Measurements from ENCODE around the gene HHIPL1. TPM values are rescaled to one million over a fixed set of nuclear protein-coding genes. Genes with fewer than 3 reads are reported as not detected.

The HHIPL1 gene
- total and polyA plus RNA-seq, 9 donors, result 1.4 to 2.8 (median 2.2) TPM

- no peak overlapping the region for H3K27ac ChIP-seq (ENCODE audit: low read length)
- H3K4me1 ChIP-seq (ENCODE audit: control insufficient read depth, insufficient read depth, low read length), result peaks cover 4% of the 10 kb centered on the region
- DNase-seq, result no peak
- no peak overlapping the region for H3K4me3 ChIP-seq (ENCODE audit: low read length)
- H3K9me3 ChIP-seq (replicated peaks; ENCODE audit: control insufficient read depth, low read depth, low read length), result no peaks in the 10 kb centered on the region
- no peaks in the 10 kb centered on the region for H3K36me3 ChIP-seq (ENCODE audit: control insufficient read depth, insufficient read depth, low read length)
- H3K27me3 ChIP-seq (ENCODE audit: control insufficient read depth, insufficient read depth, low read length), result peaks cover 6% of the 10 kb centered on the region
- 86% methylated on average over 1 of the region's 3 CpGs for WGBS (ENCODE audit: insufficient coverage)
Observed at GRCh38 chr14:99625476-99625875, 19.5 kb upstream of the HHIPL1 start.

DNA sequence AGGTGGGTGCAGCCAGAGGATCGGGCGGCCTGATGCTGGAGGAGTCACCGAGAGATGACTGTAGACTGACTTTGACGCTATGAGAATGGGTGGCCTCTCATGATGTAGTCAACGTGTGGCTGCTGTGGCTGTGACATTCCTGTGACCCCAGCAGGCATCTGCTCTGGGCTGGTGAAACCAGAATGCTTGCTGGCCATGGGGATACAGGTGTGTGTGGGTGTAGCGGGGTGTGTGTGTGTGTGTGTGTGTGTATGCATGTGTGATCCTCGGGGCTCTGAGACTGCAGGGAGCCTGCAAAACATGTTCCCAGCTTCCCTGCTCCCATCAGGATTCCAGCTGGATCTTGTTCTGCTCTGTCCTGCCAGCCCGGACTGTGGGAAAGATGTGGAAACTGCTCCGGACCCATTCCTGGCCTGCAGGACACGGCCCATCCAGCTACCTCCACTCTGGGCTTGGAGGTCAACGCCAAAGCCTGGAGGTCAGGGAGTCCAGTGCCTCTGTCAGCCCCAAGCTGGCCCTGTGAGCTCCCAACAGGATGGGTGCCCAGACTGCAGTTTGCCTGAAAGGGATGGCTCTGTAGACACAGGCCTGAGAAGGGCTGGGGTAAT is 18.8 kb upstream of the HHIPL1 start:
- no peaks in the 10 kb centered on the region for H3K9me3 ChIP-seq (replicated peaks; ENCODE audit: control insufficient read depth, low read depth, low read length)
- H3K36me3 ChIP-seq (ENCODE audit: control insufficient read depth, insufficient read depth, low read length), result no peaks in the 10 kb centered on the region
- 58% methylated on average over 9 of the region's 11 CpGs for WGBS (ENCODE audit: insufficient coverage)
- no peak for DNase-seq
- H3K27ac ChIP-seq (ENCODE audit: low read length), result no peak overlapping the region
- peaks cover 6% of the 10 kb centered on the region for H3K27me3 ChIP-seq (ENCODE audit: control insufficient read depth, insufficient read depth, low read length)
- no peak overlapping the region for H3K4me3 ChIP-seq (ENCODE audit: low read length)
- H3K4me1 ChIP-seq (ENCODE audit: control insufficient read depth, insufficient read depth, low read length), result peaks cover 3% of the 10 kb centered on the region

GRCh38 chr14:99627100-99627499 is 17.8 kb upstream of the HHIPL1 start:
- no peaks in the 10 kb centered on the region for H3K36me3 ChIP-seq (ENCODE audit: control insufficient read depth, insufficient read depth, low read length)
- H3K27ac ChIP-seq (ENCODE audit: low read length), result no peak overlapping the region
- peaks cover 3% of the 10 kb centered on the region for H3K4me1 ChIP-seq (ENCODE audit: control insufficient read depth, insufficient read depth, low read length)
- H3K9me3 ChIP-seq (replicated peaks; ENCODE audit: control insufficient read depth, low read depth, low read length), result no peaks in the 10 kb centered on the region
- 91% methylated on average over 2 of the region's 2 CpGs for WGBS (ENCODE audit: insufficient coverage)
- H3K4me3 ChIP-seq (ENCODE audit: low read length), result no peak overlapping the region
- H3K27me3 ChIP-seq (ENCODE audit: control insufficient read depth, insufficient read depth, low read length), result peaks cover 6% of the 10 kb centered on the region
- DNase-seq, result no peak

GRCh38 chr14:99627510-99628381 is 17.2 kb upstream of the HHIPL1 start:
- no peak overlapping the region for H3K27ac ChIP-seq (ENCODE audit: low read length)
- H3K36me3 ChIP-seq (ENCODE audit: control insufficient read depth, insufficient read depth, low read length), result no peaks in the 10 kb centered on the region
- H3K27me3 ChIP-seq (ENCODE audit: control insufficient read depth, insufficient read depth, low read length), result peaks cover 6% of the 10 kb centered on the region
- H3K4me3 ChIP-seq (ENCODE audit: low read length), result no peak overlapping the region
- no peaks in the 10 kb centered on the region for H3K9me3 ChIP-seq (replicated peaks; ENCODE audit: control insufficient read depth, low read depth, low read length)
- no peak for DNase-seq
- H3K4me1 ChIP-seq (ENCODE audit: control insufficient read depth, insufficient read depth, low read length), result peaks cover 3% of the 10 kb centered on the region
- WGBS (ENCODE audit: insufficient coverage), result 65% methylated on average over 10 of the region's 13 CpGs

GRCh38 chr14:99628887-99629618 is 15.9 kb upstream of the HHIPL1 start:
- Histone ChIP-seq H3K27ac (ENCODE audit: low read length) (no peak overlapping the region), H3K4me1 (ENCODE audit: control insufficient read depth, insufficient read depth, low read length) (peaks cover 3% of the 10 kb centered on the region)
- 18% methylated on average over 16 of the region's 20 CpGs for whole genome bisulfite sequencing (ENCODE audit: insufficient coverage)

DNA sequence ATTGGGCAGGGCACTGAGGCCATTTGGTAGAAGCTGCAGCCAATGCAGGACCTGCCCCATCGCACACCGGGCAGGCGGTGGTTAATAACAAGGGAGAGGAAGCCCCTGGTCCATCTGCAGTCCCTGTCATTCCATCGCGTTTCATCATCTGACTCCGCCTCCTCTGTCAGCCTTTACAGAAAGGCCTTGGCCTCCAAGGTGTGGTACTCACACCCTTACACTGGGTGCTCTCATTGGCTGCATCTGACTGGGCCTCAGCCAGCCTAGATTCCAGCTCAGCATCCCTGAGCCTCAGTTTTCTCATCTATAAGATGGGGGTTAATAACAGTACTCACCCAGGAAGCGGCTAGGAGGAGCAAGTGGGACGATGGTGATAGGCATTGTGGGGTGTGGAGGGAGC is 14.7 kb upstream of the HHIPL1 start:
- WGBS (ENCODE audit: insufficient coverage), result 64% methylated on average over 7 of the region's 8 CpGs
- peaks cover 11% of the 10 kb centered on the region for H3K27me3 ChIP-seq (ENCODE audit: control insufficient read depth, insufficient read depth, low read length)
- no peaks in the 10 kb centered on the region for H3K9me3 ChIP-seq (replicated peaks; ENCODE audit: control insufficient read depth, low read depth, low read length)
- no peak overlapping the region for H3K4me3 ChIP-seq (ENCODE audit: low read length)
- H3K36me3 ChIP-seq (ENCODE audit: control insufficient read depth, insufficient read depth, low read length), result no peaks in the 10 kb centered on the region
- H3K4me1 ChIP-seq (ENCODE audit: control insufficient read depth, insufficient read depth, low read length), result peaks cover 3% of the 10 kb centered on the region
- no peak overlapping the region for H3K27ac ChIP-seq (ENCODE audit: low read length)
- DNase-seq, result no peak

More at GRCh38 chr14:99628887-99629618, 15.9 kb upstream of the HHIPL1 start:
- Histone ChIP-seq H3K4me3 (ENCODE audit: low read length) (no peak overlapping the region), H3K27me3 (ENCODE audit: control insufficient read depth, insufficient read depth, low read length) (peaks cover 7% of the 10 kb centered on the region), H3K36me3 (ENCODE audit: control insufficient read depth, insufficient read depth, low read length) (no peaks in the 10 kb centered on the region), H3K9me3 (replicated peaks; ENCODE audit: control insufficient read depth, low read depth, low read length) (no peaks in the 10 kb centered on the region)
- peak; percentile 71 for DNase-seq

DNA sequence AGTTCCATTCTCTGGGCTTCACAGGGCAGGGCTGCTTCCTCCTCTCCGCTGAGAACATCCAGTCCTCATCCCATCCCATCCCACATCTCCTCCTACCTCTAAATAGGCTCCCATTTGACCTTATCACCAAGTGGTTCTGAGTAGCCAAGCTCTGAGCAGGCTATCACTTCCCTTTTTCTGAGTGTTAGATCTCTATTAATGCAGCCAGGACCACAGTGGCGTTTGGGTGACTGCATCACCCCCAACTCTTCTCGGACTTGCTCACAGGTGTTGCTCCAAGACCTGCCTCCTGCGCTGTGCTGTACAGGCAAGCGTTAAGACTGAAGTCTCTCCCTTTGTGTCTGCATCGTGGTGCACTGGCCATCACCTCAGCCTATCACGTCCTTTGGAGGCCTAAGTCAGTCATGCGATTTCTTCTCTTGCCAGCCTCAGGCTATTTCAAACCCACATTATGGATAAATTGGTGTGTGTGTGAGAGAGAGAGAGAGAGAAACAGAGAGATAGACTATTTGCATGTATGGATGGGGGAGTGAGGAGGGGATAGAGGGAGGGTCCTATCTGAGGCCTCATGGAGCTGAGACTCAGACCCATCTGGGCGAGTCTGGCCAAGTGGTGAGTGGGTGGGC is 12.4 kb upstream of the HHIPL1 start:
- H3K27ac ChIP-seq (ENCODE audit: low read length), result no peak overlapping the region
- no peak overlapping the region for H3K4me3 ChIP-seq (ENCODE audit: low read length)
- WGBS (ENCODE audit: insufficient coverage), result 75% methylated on average over 5 of the region's 9 CpGs
- no peaks in the 10 kb centered on the region for H3K36me3 ChIP-seq (ENCODE audit: control insufficient read depth, insufficient read depth, low read length)
- DNase-seq, result no peak
- peaks cover 11% of the 10 kb centered on the region for H3K27me3 ChIP-seq (ENCODE audit: control insufficient read depth, insufficient read depth, low read length)
- H3K9me3 ChIP-seq (replicated peaks; ENCODE audit: control insufficient read depth, low read depth, low read length), result no peaks in the 10 kb centered on the region
- H3K4me1 ChIP-seq (ENCODE audit: control insufficient read depth, insufficient read depth, low read length), result peaks cover 3% of the 10 kb centered on the region

- WGBS (ENCODE audit: insufficient coverage), result 77% methylated on average over 3 of the region's 3 CpGs
Observed at GRCh38 chr14:99633141-99633540, 11.8 kb upstream of the HHIPL1 start.

DNA sequence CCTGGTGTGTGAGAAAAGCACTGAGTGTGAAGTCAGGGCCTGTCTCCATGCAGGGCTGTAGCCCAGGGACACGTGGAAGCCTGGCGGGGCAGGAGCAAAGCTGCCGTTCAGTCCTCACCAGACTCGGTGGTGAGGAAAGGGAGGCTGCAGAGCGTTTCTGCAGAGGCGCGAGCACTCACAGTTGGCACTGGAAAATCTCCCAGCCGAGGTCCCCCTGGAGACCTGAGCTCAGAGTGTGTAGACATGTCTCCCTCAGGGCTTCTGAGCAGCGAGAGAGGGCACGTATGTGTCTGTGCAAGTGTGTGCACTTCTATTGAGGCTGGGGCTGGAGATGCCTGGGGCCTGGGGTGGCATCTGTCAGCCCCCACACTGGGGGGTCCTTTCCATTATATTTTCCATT is 11.0 kb upstream of the HHIPL1 start:
- no peak overlapping the region for H3K4me3 ChIP-seq (ENCODE audit: low read length)
- no peaks in the 10 kb centered on the region for H3K4me1 ChIP-seq (ENCODE audit: control insufficient read depth, insufficient read depth, low read length)
- WGBS (ENCODE audit: insufficient coverage), result 52% methylated on average over 7 of the region's 10 CpGs
- peaks cover 7% of the 10 kb centered on the region for H3K27me3 ChIP-seq (ENCODE audit: control insufficient read depth, insufficient read depth, low read length)
- no peaks in the 10 kb centered on the region for H3K9me3 ChIP-seq (replicated peaks; ENCODE audit: control insufficient read depth, low read depth, low read length)
- DNase-seq, result no peak
- no peaks in the 10 kb centered on the region for H3K36me3 ChIP-seq (ENCODE audit: control insufficient read depth, insufficient read depth, low read length)
- H3K27ac ChIP-seq (ENCODE audit: low read length), result no peak overlapping the region

More at GRCh38 chr14:99633141-99633540, 11.8 kb upstream of the HHIPL1 start:
- DNase-seq, result no peak
- no peaks in the 10 kb centered on the region for H3K36me3 ChIP-seq (ENCODE audit: control insufficient read depth, insufficient read depth, low read length)
- H3K4me3 ChIP-seq (ENCODE audit: low read length), result no peak overlapping the region
- peaks cover 8% of the 10 kb centered on the region for H3K27me3 ChIP-seq (ENCODE audit: control insufficient read depth, insufficient read depth, low read length)
- H3K9me3 ChIP-seq (replicated peaks; ENCODE audit: control insufficient read depth, low read depth, low read length), result no peaks in the 10 kb centered on the region
- peaks cover 3% of the 10 kb centered on the region for H3K4me1 ChIP-seq (ENCODE audit: control insufficient read depth, insufficient read depth, low read length)
- no peak overlapping the region for H3K27ac ChIP-seq (ENCODE audit: low read length)

DNA sequence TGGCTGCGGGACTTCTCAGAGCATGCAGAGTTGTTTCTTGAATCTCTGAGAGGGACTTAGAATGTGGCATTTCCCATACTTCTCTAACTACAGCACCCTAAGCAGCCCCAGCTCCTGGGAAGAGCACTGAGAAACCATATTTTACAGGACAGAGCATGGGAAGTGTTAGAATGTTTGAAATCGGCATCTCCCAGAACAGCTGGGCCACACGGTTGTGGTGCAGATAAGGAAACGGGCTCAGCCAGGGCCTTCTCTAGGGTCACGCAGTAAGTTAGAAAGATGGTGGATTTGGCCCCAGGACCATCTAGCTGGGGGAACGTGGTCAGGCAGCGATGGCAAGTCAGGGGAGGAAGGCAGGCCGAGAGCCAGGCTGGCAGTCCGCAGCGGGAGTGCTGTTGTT is 10.5 kb upstream of the HHIPL1 start:
- Histone ChIP-seq H3K9me3 (replicated peaks; ENCODE audit: control insufficient read depth, low read depth, low read length) (no peaks in the 10 kb centered on the region), H3K4me1 (ENCODE audit: control insufficient read depth, insufficient read depth, low read length) (no peaks in the 10 kb centered on the region), H3K27me3 (ENCODE audit: control insufficient read depth, insufficient read depth, low read length) (peaks cover 7% of the 10 kb centered on the region), H3K36me3 (ENCODE audit: control insufficient read depth, insufficient read depth, low read length) (no peaks in the 10 kb centered on the region), H3K4me3 (ENCODE audit: low read length) (no peak overlapping the region), H3K27ac (ENCODE audit: low read length) (no peak overlapping the region)
- DNase-seq, result no peak
- WGBS (ENCODE audit: insufficient coverage), result 32% methylated on average over 5 of the region's 10 CpGs
